HG02571 (cell line): ENCODE measurements around the gene GSTM5.
"Not testable (repeated sequence)": the region's sequence is repeated elsewhere in the genome, so short reads cannot be mapped to it uniquely, and the experiment has no call there.

Source experiments
- ATAC-seq: cut with Tn5 transposase; IDR thresholded peaks from one replicate; pipeline ENCODE4 v1.9.1; 2021; ENCODE audit warnings: mild to moderate bottlenecking, moderate library complexity; ENCODE audit not compliant: unreplicated experiment

The GSTM5 gene

GRCh38 chr1:109695138-109695537, 16.9 kb upstream of the GSTM5 start:
- not testable (repeated sequence) for ATAC-seq

- ATAC-seq: no peak
Measured at GRCh38 chr1:109697066-109697465, 15.0 kb upstream of the GSTM5 start.

- ATAC-seq: not testable (repeated sequence)
Measured at GRCh38 chr1:109697861-109698260, 14.2 kb upstream of the GSTM5 start.

GRCh38 chr1:109702940-109703339, 9.1 kb upstream of the GSTM5 start:
- not testable (repeated sequence) for ATAC-seq

GRCh38 chr1:109704173-109704572, 7.9 kb upstream of the GSTM5 start:
- ATAC-seq: no peak

- ATAC-seq: no peak
Measured at GRCh38 chr1:109705411-109705810, 6.6 kb upstream of the GSTM5 start.

- ATAC-seq: not testable (repeated sequence)
Measured at GRCh38 chr1:109708949-109709348, 3.1 kb upstream of the GSTM5 start.

- ATAC-seq: not testable (repeated sequence)
Measured at GRCh38 chr1:109709822-109710221, 2.2 kb upstream of the GSTM5 start.

GRCh38 chr1:109712321-109712864, 342 bp downstream of the GSTM5 start:
- ATAC-seq: no peak

GRCh38 chr1:109713636-109714035, 1.6 kb downstream of the GSTM5 start:
- ATAC-seq: no peak

- ATAC-seq: no peak
Measured at GRCh38 chr1:109714661-109715372, 2.8 kb downstream of the GSTM5 start.

- no peak for ATAC-seq
Measured at GRCh38 chr1:109716121-109716520, 4.1 kb downstream of the GSTM5 start.

- ATAC-seq: no peak
Measured at GRCh38 chr1:109716570-109717090, 4.6 kb downstream of the GSTM5 start.

- no peak for ATAC-seq
Measured at GRCh38 chr1:109717729-109718128, 5.7 kb downstream of the GSTM5 start.

- ATAC-seq: no peak
Measured at GRCh38 chr1:109718495-109718894, 6.4 kb downstream of the GSTM5 start.

GRCh38 chr1:109719337-109719837, 7.3 kb downstream of the GSTM5 start:
- ATAC-seq: no peak

- no peak for ATAC-seq
Measured at GRCh38 chr1:109721042-109721441, 9.0 kb downstream of the GSTM5 start.

GRCh38 chr1:109721971-109722370, 9.9 kb downstream of the GSTM5 start:
- no peak for ATAC-seq

- no peak for ATAC-seq
Measured at GRCh38 chr1:109722908-109723691, 11.0 kb downstream of the GSTM5 start.

GRCh38 chr1:109724933-109725332, 12.9 kb downstream of the GSTM5 start:
- no peak for ATAC-seq

GRCh38 chr1:109725510-109725909, 13.5 kb downstream of the GSTM5 start:
- ATAC-seq: no peak

GRCh38 chr1:109726007-109726406, 14.0 kb downstream of the GSTM5 start:
- no peak for ATAC-seq
